GM18517 (cell line): Measurements from ENCODE around the gene VTI1A.

ENCODE experiments used
- ATAC-seq: cut with Tn5 transposase; IDR thresholded peaks from one replicate; pipeline ENCODE4 v1.9.1; 2021; ENCODE audit warnings: mild to moderate bottlenecking, moderate library complexity; ENCODE audit not compliant: unreplicated experiment

VTI1A gene

DNA sequence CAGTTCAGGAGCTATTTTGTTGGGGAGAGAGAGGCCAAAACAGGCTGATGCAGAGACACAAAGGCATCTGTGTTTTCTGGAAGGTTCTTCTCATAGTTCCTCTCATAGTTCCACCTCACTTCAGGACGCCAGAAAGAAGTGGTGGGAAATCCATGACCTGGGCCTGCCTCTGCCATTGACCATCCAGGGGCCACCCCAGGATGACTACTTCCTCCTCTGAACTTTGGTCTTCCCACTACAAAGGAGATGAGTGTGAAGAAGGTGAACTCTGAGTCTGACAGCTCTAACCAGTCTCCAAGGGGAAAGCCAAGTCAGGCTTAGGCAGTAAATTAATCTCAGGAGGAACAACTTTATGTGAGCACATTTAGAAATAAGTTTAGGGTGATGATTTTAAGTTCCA is 327.2 kb downstream of the VTI1A start:
- ATAC-seq: no peak

DNA sequence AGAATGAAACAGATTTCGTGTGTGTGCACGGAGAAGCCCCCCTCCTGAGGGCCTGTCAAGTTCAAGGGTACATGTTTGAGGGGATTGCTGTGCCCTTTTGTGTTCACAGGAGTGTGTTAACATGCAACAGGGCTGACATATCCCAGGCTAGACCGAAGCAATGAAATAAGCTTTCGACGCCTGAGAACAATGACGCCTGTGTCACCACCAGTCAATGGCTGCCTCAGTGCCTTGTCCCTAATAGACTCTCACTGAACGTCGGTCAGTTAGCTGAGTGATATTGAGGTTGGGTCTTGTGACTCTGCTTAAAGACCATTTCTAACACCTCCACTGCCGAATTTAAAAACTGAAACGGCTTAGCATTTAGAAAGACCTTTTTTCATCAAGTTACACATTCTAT is 327.8 kb downstream of the VTI1A start:
- ATAC-seq: no peak

DNA sequence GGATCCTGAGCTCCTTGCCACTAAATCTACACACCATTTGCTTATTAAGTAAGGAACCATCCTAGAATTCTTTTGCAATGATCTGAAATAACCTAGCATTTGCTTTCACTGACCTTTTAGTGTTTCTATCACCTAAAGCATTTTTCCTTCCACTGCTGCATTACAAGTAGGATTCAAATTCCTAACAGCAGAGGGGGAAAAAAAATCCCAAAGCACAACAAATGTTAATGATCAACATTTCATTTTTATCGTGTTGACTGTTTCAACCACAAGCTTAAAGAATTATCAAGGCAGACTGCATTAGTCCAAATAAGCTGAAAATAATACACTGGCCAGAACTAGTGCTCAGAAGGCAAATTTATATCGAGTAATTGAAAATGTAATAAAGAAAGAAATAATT is 328.4 kb downstream of the VTI1A start:
- ATAC-seq: no peak

DNA sequence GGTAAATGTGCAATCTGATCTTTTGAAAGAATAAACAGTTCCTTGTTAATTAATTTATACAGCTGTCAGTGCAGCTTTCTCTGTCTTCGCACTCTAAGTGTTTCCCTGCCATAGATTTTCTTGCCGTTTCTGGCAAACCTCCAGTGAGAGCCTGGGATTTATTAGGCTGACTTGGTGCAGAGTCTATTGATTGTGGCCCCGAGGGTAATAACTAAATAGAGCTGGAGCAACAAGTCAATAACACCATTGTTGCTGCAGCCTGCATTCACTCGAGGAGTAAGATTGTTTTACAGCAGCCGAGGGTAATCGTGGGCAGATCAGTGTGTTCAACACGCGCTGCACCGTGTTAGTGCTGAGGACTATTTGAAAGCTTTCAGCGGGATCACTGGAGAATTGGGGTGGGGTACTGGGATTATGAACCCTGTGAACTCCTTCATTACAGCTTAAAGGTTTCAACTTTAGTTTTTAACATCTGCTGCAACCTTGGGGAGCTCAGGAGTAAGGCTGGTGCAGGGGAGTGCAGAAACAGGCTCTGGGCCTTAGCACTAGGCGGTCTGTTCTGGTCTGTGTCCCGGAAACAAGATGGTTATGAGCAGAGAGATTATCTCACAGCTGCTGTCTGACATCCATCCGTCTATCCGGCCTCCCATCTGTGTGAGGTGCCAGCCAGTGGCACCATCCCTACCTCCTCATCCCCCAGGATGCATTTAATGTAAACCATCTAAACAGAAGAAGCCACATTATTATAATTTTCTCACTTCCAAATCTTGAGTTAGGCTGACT is 329.1 kb downstream of the VTI1A start:
- no peak for ATAC-seq

DNA sequence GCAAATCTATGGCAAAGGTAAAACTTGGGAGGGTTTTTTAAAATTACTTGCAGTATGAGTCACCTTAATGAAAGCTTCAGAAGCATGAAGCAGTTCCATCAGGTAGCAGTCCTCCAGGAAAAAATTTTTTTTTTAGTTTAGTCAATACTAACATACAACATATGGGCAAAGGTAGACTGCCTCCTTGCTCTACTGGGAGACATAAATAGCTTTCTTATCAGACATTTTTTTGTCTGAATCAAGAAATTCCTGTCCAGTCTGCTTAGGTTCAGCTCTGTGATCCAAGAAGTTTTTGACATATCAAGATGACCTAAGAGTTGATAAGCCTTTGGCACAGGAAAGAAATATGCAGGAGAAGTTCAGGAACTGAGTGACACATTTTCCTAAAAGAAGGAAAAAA is 331.6 kb downstream of the VTI1A start:
- ATAC-seq: no peak

DNA sequence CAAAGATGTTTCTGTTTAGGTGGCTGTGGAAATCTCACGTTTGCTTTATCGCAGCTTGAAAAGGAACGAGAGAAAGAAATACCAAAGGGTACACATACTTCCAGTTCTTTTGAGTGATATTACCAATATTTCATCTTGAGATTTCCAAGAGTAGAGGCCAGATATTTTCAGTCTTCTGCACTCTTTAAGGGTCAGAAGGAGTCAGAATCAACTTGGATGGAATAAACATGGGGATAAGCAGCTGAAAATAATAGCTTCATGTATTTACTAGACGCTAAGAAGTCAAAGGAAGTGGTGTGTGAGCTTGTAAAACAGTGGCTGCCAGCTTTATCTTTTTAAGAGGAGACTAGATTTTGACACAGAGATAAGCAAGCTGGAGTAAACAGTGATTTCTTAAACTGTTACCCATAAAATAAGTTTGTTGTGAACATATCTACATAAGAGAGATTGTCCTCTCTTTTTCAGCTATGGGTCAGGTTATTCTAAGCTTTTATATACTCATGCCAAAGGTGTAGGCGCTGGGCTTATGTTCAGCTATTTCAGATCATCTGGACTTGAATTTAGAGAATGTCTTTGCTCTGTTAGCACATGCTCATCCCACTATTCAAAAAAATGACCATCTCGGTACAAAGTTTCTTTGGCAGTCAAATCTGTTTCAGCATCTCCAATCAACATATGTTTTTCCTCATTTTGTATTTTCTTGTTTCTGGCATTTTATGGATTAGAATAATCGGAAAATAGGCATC is 332.2 kb downstream of the VTI1A start:
- no peak for ATAC-seq

DNA sequence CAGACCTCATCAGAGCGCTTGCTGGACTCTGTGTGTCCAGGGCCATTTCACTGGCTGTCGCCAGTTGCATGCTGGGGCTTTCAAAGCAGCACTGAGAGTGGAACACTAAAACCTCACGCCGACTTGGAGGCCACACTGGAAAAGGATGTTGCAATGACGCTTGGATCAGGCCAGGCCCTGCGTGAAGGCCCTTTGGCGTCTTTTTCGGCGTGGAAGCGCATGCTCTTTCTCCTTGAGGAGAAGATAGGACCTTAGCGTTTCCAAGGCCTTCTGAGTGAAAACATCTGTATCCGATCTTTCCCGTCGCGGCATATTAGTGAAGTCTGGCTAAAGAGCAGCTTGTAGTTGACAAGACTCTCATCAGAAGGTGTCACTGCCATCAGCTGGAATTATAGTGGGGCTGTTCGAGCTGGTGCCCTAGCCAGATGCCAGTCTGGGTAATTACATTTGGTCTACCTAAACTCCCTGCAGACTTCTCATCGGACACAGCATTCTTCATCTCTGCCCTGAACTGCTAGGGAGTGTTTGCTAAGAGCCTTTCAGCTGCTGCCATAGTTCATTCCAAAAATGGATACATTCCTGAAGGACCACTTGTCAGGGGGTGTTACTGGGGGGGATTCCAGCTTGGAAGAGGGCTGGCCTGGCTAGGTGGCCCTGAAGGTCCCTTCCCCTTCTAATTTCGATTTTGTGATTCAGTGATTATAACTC is 335.3 kb downstream of the VTI1A start:
- ATAC-seq: no peak

DNA sequence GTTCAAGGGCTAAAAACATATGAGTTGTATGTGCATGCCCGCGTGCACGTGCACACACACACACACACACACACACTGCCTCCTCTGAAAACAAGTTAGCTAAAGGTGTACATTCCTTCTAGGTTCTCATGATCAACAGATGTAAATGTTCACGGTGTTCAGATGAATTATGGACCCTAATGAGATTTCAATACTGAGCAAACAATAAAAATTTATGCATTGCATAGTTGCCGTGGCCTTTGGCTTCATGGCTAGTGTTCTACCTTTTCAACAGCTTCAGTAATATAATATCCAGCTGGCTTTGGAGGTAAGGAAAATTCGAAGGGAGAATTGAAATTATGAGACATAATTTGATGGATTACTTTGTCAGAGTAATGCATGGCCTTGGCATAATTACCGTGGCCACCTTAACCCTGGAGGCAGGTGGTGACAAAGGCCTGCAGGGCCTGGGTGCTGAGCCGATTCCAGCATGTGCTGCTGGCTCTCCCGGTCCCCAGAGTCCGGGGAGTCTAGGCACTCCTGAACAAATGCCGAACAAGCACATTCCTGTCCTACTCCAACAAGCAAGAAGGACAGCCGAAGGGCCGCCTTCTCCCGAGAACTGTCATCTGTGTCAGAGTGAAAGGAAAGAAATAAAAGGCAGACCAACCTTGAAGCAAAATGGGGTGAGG is 336.5 kb downstream of the VTI1A start:
- no peak for ATAC-seq

DNA sequence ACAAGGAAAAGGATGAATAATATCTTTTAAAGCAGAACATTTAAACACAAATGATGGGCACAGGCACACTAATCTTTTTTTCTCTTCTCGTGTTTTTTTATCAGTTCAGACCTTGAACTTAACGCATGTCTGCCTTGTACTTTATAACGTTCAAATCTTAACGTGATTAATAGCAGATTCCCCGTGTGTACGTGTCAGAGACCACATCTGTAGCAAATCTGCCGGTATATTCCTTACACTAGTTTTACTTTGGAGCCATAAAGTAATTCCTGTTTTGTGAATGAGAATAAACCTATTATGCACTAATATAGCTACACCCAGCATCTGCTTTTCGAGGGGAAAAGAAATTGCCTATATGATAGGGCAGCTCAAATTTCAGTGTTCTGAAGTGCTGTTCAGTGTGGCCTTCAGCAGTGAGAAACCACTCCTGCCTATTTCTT is 337.0 kb downstream of the VTI1A start:
- ATAC-seq: no peak

DNA sequence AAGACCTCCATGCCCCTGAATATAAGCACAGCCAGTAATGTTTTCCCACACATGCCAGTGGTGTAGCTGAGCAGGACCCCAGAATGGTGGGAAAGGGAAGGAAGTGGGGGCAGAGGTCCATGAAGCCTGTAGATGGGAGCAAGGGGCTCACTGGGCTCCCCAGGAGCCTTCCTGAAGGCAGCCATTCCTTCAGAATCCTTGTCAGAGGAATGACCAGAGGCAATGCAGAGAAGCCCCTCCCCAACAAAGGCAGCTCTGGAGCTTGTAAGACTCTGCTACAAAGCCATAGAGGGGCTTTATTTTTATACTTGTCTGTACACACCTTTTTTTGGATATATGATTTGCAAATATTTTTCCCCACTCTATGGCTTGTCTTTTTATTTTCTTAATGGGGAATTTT is 338.1 kb downstream of the VTI1A start:
- no peak for ATAC-seq

DNA sequence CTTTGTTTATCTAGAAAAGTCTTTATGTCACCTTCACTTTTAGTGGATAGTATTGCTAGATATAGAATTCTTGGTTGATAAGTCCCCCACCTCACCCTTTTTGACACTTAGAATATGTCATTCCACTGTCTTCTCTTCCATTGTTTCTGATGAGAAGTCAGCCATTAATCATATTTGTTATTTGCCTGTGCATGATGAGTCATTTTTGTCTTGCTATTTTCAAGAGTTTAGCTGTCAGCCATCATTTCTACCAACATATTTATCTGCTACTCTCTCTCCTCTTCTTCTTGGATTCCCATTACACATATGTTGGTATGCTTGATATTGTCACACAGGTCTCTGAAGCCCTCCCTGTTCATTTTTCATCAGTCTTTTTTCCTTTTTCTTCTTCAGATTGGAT is 342.2 kb downstream of the VTI1A start:
- ATAC-seq: no peak

DNA sequence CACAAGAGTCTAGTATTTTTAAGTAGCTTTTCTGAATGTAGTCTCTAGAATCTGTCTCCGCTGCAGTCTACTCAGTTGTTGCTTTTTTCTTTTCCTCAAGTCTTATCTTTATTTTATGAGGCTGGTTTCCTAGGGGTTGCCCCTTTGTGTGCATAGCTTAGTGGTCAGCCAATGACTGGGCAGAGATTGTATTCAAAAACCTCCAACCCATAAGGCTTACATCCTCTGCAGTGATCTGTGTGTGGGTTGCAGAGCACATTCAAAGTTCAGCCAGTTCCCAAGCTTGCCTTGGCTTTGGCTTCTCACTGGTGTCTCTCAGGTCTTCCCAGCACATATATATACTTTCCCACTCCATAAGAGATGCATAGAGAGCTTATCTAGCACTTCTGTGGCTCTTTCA is 343.0 kb downstream of the VTI1A start:
- ATAC-seq: no peak

DNA sequence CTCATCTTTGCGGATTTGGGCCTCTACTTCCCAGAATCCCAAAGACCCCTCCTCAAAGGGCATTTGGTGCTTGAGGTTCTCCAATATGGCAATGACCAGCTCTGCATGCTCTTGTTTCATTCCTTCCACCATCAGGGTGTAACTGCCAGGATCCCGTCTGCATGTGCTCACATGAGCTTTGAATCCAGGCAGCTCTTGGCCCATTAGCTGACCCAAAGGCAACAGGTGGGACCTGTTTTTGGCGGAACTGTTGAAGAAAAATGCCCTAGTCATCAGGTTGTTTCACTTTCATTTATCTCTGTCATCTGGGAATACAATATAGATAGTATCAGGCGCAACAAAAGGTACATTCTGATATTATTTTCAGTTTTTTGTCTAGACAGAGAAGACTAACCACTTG is 343.9 kb downstream of the VTI1A start:
- ATAC-seq: no peak

DNA sequence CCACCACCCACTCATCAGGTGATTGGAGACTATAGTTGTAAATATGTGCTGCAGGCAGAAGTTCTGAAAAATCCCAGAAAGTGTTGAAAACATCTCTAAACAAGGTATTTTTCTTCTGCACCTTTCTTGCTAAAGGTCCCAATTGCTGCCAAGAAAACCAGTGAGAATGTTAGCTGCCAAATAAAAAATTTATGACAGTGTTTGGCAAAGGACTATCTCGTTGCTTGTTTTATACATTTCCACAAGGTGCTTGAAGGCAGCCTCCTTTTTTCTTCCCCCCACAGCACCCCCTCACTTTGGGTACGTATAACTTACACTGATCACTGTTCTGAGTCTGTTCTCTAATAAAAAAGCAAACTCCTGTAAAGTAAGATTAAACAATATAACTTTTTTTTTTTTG is 344.4 kb downstream of the VTI1A start:
- ATAC-seq: no peak

DNA sequence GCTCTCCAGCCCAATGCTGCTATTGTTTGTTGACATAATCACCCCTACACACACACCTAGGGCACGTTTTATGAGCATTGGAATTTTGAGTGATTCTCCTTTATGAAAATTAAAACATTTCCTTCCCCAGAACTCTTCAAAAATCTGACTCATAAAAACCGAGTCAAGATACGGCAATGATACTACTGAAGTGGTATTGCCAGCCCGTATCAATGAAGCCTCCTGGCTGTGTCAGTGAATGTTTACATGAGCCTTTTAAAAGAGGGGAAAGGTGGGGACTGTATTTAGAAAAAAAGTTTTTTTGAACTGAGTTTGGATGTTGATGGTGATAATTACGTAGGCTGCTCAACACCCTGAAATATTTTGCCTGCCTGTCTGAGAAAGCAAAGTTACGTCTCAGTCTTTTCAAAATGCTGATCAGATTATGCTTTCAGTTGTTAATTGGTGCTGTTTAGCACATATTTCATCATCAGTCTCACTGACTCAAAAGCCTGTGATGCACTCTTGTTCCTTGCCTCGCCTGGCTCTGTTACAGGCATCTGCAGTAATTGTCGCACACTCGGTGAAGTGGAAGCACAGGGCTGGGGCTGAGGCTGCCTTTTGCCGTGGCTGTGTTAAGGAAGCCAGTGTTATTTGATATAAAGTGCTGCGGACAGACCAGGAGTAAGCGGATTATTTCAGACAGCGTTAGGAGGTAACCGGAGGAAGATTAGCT is 345.6 kb downstream of the VTI1A start:
- ATAC-seq: no peak

DNA sequence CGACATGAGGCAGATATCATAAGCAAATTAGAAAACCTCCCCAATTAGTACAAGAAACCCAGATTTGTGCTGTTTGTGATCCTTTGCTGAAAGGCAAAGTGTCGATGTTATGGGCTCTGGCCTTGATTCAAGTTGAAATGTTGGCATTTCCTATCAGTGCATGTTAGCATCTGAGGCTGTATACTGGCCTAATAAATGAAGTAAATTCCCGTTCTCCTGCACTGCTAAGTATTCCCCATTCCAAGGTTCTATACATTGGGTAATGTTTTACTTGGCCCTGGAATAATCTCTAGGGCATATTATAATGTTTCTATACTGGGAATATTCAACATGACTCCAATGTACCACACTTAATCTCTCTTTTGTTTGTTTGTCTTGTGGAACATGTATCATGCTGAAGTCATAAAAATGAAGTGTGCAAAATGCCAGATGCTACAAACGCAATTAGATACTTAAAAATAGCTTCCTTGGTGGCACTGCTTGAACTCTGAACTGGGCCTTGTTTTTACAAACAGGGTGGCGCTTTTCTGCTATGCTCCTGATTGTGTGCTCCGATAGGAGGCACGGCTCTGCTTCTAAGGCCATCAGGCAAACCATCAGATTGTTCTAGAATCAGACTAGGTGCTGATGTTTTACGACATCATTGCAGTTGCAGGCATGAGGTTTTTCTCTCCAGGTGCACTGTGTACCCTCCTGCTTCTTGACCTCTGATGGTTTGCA is 346.3 kb downstream of the VTI1A start:
- no peak for ATAC-seq

DNA sequence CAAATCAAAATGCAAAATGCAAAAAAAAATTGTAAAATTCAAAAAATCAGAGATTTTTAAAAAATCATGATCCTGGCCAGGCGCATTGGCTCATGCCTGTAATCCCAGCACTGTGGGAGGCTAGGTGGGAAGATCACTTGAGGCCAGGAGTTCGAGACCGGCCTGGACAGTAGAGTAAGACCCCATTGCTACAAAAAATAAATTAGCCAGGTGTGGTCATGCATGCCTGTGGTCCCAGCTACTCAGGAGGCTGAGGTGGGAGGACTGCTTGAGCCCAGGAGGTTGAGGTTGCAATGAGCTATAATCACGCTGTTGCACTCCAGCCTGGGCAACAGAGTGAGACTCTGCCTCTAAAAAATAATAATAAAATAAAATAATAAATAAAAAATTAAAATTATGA is 347.2 kb downstream of the VTI1A start:
- ATAC-seq: no peak

DNA sequence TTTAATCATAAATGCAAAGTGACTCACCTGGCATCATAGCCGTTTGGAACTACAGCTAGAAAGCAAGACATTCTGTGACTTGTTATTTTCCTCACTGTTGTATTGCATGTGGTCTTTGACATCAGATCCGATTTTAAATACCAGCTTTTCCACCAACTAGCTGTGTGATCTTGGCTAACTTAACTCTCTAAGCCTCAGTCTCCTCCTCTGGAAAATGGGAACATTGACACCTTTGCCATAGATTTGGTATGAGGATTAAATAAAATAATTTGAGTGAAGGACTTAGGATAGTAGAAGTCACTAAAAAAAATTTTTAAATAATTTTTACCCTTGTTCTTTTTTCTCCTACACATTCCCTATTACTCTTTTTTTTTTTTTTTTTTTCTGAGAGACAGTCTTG is 348.1 kb downstream of the VTI1A start:
- no peak for ATAC-seq

DNA sequence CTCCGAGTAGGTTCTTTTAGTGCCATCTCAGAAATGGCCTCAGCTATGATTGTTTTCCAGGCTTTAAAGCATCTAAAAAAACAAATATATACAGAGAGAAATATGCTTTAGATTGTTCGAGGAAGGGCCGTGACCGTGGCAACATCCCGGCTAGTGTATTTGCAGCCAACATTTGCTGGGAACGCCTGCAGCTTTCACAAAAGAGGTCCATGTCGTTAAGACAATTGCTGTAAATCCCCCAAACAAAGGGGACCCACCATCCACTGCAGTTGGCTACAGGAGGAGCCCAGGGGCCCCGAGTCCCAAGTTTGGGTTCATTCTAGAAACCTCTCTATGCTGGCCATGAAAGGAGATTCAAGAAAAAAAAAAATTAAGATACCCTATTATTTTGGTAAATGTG is 350.2 kb downstream of the VTI1A start:
- no peak for ATAC-seq

DNA sequence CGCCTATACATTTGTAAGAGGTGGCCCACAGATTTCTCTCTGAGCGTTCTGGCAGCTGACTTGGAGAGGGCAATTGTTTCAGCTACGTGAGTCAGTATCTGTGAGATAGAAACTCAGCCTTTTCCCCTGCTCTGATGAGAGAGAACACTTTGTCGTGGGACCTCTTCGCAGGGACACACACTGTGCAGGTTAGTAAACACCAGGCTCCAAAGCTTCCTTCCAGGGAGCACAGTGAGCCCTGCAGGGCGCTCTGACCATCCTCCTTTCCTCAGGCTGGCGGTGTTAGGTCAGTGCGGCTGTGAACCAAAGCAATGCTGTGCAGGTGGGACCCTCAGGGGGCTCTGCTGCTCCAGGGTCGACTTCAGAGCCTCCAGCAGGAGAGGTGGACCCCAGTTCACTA is 350.8 kb downstream of the VTI1A start:
- no peak for ATAC-seq
